Measurements from ENCODE around the gene HLA-E.
"Not testable (repeated sequence)": the region's sequence is repeated elsewhere in the genome, so short reads cannot be mapped to it uniquely, and the experiment has no call there.

Gene HLA-E

GRCh38 chr6:30481211-30481964 is 7.9 kb upstream of the HLA-E start:
- no peak for DNase-seq

GRCh38 chr6:30481965-30482644 is 7.2 kb upstream of the HLA-E start:
- peak; percentile 83 for DNase-seq

- DNase-seq, result peak; percentile 69
Measured at GRCh38 chr6:30483677-30484279, 5.5 kb upstream of the HLA-E start.

GRCh38 chr6:30485236-30485635 is 4.1 kb upstream of the HLA-E start:
- no peak for DNase-seq

- peak; percentile 33 for DNase-seq
Measured at GRCh38 chr6:30487926-30488325, 1.4 kb upstream of the HLA-E start.

- DNase-seq, result not testable (repeated sequence)
Measured at GRCh38 chr6:30488697-30489080, 620 bp upstream of the HLA-E start.

GRCh38 chr6:30490026-30490876 is 942 bp downstream of the HLA-E start:
- DNase-seq, result peak; percentile 75

- not testable (repeated sequence) for DNase-seq
Measured at GRCh38 chr6:30491291-30491953, 2.1 kb downstream of the HLA-E start.

- DNase-seq, result no peak
Measured at GRCh38 chr6:30491991-30492952, 3.0 kb downstream of the HLA-E start.

GRCh38 chr6:30493643-30494250 is 4.4 kb downstream of the HLA-E start:
- no peak for DNase-seq

- DNase-seq, result no peak
Measured at GRCh38 chr6:30494291-30494861, 5.1 kb downstream of the HLA-E start.

GRCh38 chr6:30495060-30495459 is 5.8 kb downstream of the HLA-E start:
- DNase-seq, result not testable (repeated sequence)

- no peak for DNase-seq
Measured at GRCh38 chr6:30495993-30496392, 6.7 kb downstream of the HLA-E start.

GRCh38 chr6:30497261-30497599 is 7.9 kb downstream of the HLA-E start:
- not testable (repeated sequence) for DNase-seq

- DNase-seq, result no peak
Measured at GRCh38 chr6:30497714-30498113, 8.4 kb downstream of the HLA-E start.

- not testable (repeated sequence) for DNase-seq
Measured at GRCh38 chr6:30498705-30499104, 9.4 kb downstream of the HLA-E start.

- no peak for DNase-seq
Measured at GRCh38 chr6:30500421-30501355, 11.4 kb downstream of the HLA-E start.

- DNase-seq, result no peak
Measured at GRCh38 chr6:30507849-30508827, 18.8 kb downstream of the HLA-E start.

Data from DMS53 (cell line).